D721Med (cell line): ENCODE data around the gene DNAJB9.

Experiments used
- DNase-seq: peaks from one replicate; pipeline ENCODE4 v3.0.0; 2011; ENCODE audit warnings: low spot score; ENCODE audit not compliant: insufficient read length
- FAIRE-seq: peaks from 2 replicates; lab custom pipeline; 2011; peaks lifted over from hg19 to GRCh38; lab: Jason Lieb, UNC
- CTCF ChIP-seq: IDR thresholded peaks from 2 replicates; pipeline ENCODE4 v1.5.1; 2012; ENCODE audit warnings: mild to moderate bottlenecking, control low read depth; ENCODE audit not compliant: insufficient read depth; ENCODE audit errors: missing control alignments

Gene DNAJB9

GRCh38 chr7:108570146-108570755 is 577 bp downstream of the DNAJB9 start:
- DNase-seq, result no peak
- TF ChIP-seq CTCF, result no peak
- FAIRE-seq, result no peak

- FAIRE-seq, result no peak
- TF ChIP-seq CTCF, result no peak
- DNase-seq, result no peak
Observed at GRCh38 chr7:108572480-108572879, 2.8 kb downstream of the DNAJB9 start.

- no peak for TF ChIP-seq CTCF
- FAIRE-seq, result no peak
- DNase-seq, result no peak
Observed at GRCh38 chr7:108575156-108575555, 5.5 kb downstream of the DNAJB9 start.

GRCh38 chr7:108576116-108576515 is 6.4 kb downstream of the DNAJB9 start:
- no peak for TF ChIP-seq CTCF
- DNase-seq (no peak), FAIRE-seq (no peak)

- DNase-seq (no peak), FAIRE-seq (no peak)
- no peak for TF ChIP-seq CTCF
Observed at GRCh38 chr7:108578937-108579336, 9.3 kb downstream of the DNAJB9 start.

- no peak for DNase-seq
- FAIRE-seq, result no peak
- no peak for TF ChIP-seq CTCF
Observed at GRCh38 chr7:108580298-108580697, 10.6 kb downstream of the DNAJB9 start.

- no peak for DNase-seq
- TF ChIP-seq CTCF, result no peak
- no peak for FAIRE-seq
Observed at GRCh38 chr7:108581655-108582491, 12.2 kb downstream of the DNAJB9 start.
